CD4-positive, alpha-beta memory T cell (primary cell): ENCODE data around the gene NUP188. TPM values are rescaled to one million over a fixed set of nuclear protein-coding genes. Genes with fewer than 3 reads are reported as not detected.

ENCODE experiments used
- CTCF ChIA-PET: fragments of 350-600 bp; sonication (Branson Sonifier 250); formaldehyde crosslinking; loops from one replicate; lab custom pipeline; 2021; ENCODE audit warnings: inconsistent platforms; ENCODE audit not compliant: partially characterized antibody; lab: Charles Lee
- POLR2A ChIA-PET: fragments of 350-600 bp; sonication (Branson Sonifier 250); formaldehyde crosslinking; loops from one replicate; lab custom pipeline; 2021; ENCODE audit not compliant: partially characterized antibody; lab: Charles Lee
- DNase-seq, 5 donors: peaks; one replicate each; pipeline versions ENCODE4 v3.0.0 to v3.0.0-alpha.2; 2020 to 2022; ENCODE audit warnings: mixed read lengths in 1 of 5
- H3K27ac ChIP-seq: one replicate; pipeline ENCODE4 v1.7.0; 2013; ENCODE audit warnings: low read depth, low read length
- H3K27me3 ChIP-seq: 2 replicates; pipeline ENCODE4 v1.7.0; 2013; ENCODE audit warnings: mild to moderate bottlenecking, low read length, moderate library complexity; ENCODE audit not compliant: insufficient read depth
- H3K36me3 ChIP-seq: 2 replicates; pipeline ENCODE4 v1.7.0; 2013; ENCODE audit warnings: mild to moderate bottlenecking, low read length, moderate library complexity; ENCODE audit not compliant: insufficient read depth
- H3K4me1 ChIP-seq: 2 replicates; pipeline ENCODE4 v1.7.0; 2013; ENCODE audit warnings: mild to moderate bottlenecking, low read length, moderate library complexity; ENCODE audit not compliant: insufficient read depth
- H3K4me3 ChIP-seq, 2 donors: one replicate each; pipeline ENCODE4 v1.7.0; 2013; ENCODE audit warnings: low read length in 2 of 2, mild to moderate bottlenecking in 1 of 2
- H3K9me3 ChIP-seq, 2 donors: one replicate each; pipeline ENCODE4 v1.7.0; 2013; ENCODE audit warnings: low read length in 2 of 2, control low read depth in 1 of 2; ENCODE audit not compliant: control insufficient read depth in 1 of 2
- H3K27ac Mint-ChIP-seq, 7 donors: one replicate each; pipeline ENCODE4 v1.8.0; 2020 to 2021; ENCODE audit warnings: mixed read lengths in 7 of 7, mild to moderate bottlenecking in 6 of 7, inconsistent platforms in 3 of 7, moderate library complexity in 3 of 7
- H3K27me3 Mint-ChIP-seq, 2 donors: one replicate each; pipeline ENCODE4 v1.8.0; 2020 to 2021; ENCODE audit warnings: mixed read lengths in 2 of 2
- H3K36me3 Mint-ChIP-seq, 2 donors: one replicate each; pipeline ENCODE4 v1.8.0; 2020 to 2021; ENCODE audit warnings: mixed read lengths in 2 of 2, inconsistent platforms in 1 of 2, mild to moderate bottlenecking in 1 of 2
- H3K4me1 Mint-ChIP-seq, 4 donors: one replicate each; pipeline ENCODE4 v1.8.0; 2020 to 2021; ENCODE audit warnings: mixed read lengths in 4 of 4, mild to moderate bottlenecking in 1 of 4
- H3K4me3 Mint-ChIP-seq, 8 donors: one replicate each; pipeline ENCODE4 v1.8.0; 2020 to 2021; ENCODE audit warnings: mixed read lengths in 8 of 8, mild to moderate bottlenecking in 7 of 8, moderate library complexity in 6 of 8, inconsistent platforms in 3 of 8
- H3K9me3 Mint-ChIP-seq, 8 donors: one replicate each; pipeline ENCODE4 v1.8.0; 2020 to 2021; ENCODE audit warnings: mixed read lengths in 8 of 8, mild to moderate bottlenecking in 5 of 8, inconsistent platforms in 3 of 8, moderate library complexity in 1 of 8
- intact Hi-C: fragments of 100-400 bp; cut with micrococcal nuclease; formaldehyde crosslinking; loops from one replicate; pipeline ENCODE4 v1.15.1; 2023
- polyA plus RNA-seq, 2 donors: library from polyadenylated mRNA; unstranded; fragments of 300-500 nt; fragmentation: Illumina TruSeq; gene quantifications; one replicate each; pipeline ENCODE4 v1.2.3, GENCODE V29; 2021
- total RNA-seq, 2 experiments: library from RNA; stranded (reverse); gene quantifications; one replicate each; pipeline ENCODE4 v1.2.3, GENCODE V29; 2021

The NUP188 gene
- total and polyA plus RNA-seq, 4 experiments from 2014 or later, result 27.2 to 70.8 (median 54.8) TPM

DNA sequence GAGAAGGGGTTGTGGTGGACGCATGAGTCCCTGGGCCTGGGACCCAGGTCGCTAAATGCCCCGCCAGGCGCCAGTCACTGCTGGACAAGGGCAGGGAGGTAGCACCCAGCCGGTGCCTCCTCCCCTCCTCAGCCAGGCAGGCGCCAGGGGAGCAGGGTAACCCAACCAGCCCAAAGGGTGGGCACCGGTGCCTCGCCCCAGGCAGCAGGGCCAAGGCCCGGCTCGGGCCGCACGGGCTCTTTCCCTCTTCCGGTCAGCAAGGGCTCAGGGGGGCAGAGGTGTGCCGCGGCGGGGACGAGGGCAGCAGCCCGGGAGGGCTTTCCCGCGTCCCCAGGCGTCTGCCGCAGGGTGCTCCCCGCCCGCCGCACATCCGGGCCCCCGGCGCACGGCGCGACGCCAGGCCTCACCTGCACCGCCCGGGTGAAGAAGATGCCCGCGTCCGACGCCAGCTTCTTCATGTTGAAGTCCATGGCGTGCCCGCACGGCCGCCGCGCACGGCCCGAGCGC lies 80.2 kb downstream of the NUP188 start:
- Mint-ChIP-seq H3K4me1 (peaks cover 17 to 33% (median 23%) of the 10 kb centered on the region in 4 donors), H3K27me3 (no peaks in the 10 kb centered on the region), H3K9me3 (no peaks in the 10 kb centered on the region), H3K36me3 (no peaks in the 10 kb centered on the region), H3K27ac (peak overlapping the region in 6 of 7 donors; percentile 78 to 90 (median 85)), H3K4me3 (peak overlapping the region; percentile 79 to 92 (median 84))
- CTCF ChIA-PET, result interaction anchor here (1.2 kb wide), 1 partner anchor 20 kb away, joined by 4 read pairs; no protein-coding TSS in a partner anchor
- POLR2A ChIA-PET, result interaction anchor here (0.6 to 2.3 kb wide), 14 partner anchors 8 to 657 kb away, joined by 3 to 23 read pairs (median 4); partner anchors contain the start of genes CRAT, DOLPP1, ENDOG and IER5L
- Histone ChIP-seq H3K4me3 (peak overlapping the region; percentile 37 to 52), H3K4me1 (peaks cover 20% of the 10 kb centered on the region), H3K9me3 (no peaks in the 10 kb centered on the region), H3K36me3 (no peaks in the 10 kb centered on the region), H3K27me3 (no peaks in the 10 kb centered on the region), H3K27ac (peak overlapping the region; percentile 34)
- peak in 4 of 5 donors; percentile 81 to 87 (median 86) for DNase-seq
- intact Hi-C loops, result loop anchor here (1.0 to 5.0 kb wide), 5 partner anchors 9 to 475 kb away; partner anchors contain the start of genes CRAT, DOLK, DOLPP1 and MIGA2

DNA sequence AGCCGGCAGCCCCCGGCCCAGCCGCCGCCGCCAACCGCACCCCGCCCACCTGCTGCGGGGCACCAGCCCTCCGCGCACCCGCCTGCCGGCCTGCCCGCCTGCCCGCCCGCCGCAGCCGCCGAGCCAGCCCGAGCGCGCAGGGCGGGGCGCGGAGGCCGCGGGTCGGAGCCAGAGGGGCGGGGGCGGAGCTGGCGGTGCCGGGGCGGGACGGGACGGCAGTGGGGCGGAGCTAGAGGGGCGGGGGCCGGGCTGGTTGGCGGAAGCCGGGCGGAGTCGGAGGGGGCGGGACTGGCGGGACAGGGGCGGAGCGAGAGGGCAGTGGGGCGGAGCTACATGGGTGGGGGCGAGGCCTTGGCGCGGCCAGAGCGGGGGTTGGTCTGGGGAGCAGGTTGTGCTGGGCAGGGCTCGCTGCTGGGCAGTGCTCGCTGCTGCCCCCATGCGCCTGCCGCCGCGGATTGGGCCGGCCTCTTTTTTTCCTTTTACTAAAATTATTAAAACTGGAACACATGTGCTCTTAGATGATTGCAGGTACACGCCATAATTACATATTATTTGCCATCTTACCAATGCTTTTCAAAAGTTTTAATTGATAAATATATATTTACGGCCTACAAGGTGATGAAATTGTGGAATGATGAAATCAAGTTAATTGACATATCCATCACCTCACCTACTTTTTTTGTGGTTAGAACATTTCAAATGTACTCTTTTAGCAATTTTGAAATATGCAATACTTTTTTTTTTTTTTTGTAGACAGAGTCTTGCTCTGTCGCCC lies 80.9 kb downstream of the NUP188 start, which contains the start of gene SH3GLB2:
TSS of gene SH3GLB2 (minus strand) at position 140 of the 775 bp plus-strand sequence. CDS start 177 bp downstream, outside the sequence.
- no peaks in the 10 kb centered on the region for H3K27me3 Mint-ChIP-seq
- peaks cover 15 to 29% (median 20%) of the 10 kb centered on the region in 4 donors for H3K4me1 Mint-ChIP-seq
- Histone ChIP-seq H3K4me1 (peaks cover 20% of the 10 kb centered on the region), H3K27me3 (no peaks in the 10 kb centered on the region), H3K4me3 (peak within 1 kb of the TSS; percentile 37 to 52), H3K9me3 (no peaks in the 10 kb centered on the region), H3K36me3 (no peaks in the 10 kb centered on the region), H3K27ac (peak within 1 kb of the TSS; percentile 34)
- H3K27ac Mint-ChIP-seq, result peak within 1 kb of the TSS; percentile 78 to 90 (median 85)
- POLR2A ChIA-PET, result interaction anchor here (0.6 to 2.3 kb wide), 17 partner anchors 8 to 657 kb away, joined by 3 to 23 read pairs (median 4); partner anchors contain the start of genes CRAT, DOLPP1, ENDOG and IER5L
- CTCF ChIA-PET, result interaction anchor here (1.2 kb wide), 1 partner anchor 20 kb away, joined by 4 read pairs; no protein-coding TSS in a partner anchor
- peak; percentile 84 to 93 (median 86) for DNase-seq
- H3K36me3 Mint-ChIP-seq, result no peaks in the 10 kb centered on the region
- H3K4me3 Mint-ChIP-seq, result peak within 1 kb of the TSS; percentile 79 to 92 (median 84)
- intact Hi-C loops, result loop anchor here (1.0 to 5.0 kb wide), 5 partner anchors 8 to 476 kb away; partner anchors contain the start of genes CRAT, DOLK, DOLPP1 and MIGA2
- no peaks in the 10 kb centered on the region for H3K9me3 Mint-ChIP-seq

DNA sequence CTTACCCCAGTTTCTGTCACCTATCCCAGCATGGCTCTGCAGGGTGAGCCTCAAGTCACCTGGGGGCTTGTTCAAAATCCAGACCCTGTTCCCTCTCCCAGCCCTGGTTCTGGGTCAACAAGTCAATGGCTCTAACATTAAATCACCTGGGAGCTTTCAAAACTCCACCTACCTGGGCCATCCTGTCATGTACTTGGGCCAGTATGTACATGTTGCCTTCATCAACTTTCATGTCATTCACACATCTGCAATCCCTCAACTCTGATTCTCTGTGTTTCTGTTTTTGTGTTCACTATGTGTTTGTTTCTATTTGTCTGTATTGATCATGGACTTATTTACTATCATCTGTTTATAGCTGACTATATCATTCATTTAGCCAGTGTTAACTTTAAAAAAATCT lies 82.7 kb downstream of the NUP188 start:
- peak overlapping the region in 5 of 7 donors; percentile 11 to 90 (median 71) for H3K27ac Mint-ChIP-seq
- H3K27me3 Mint-ChIP-seq, result no peaks in the 10 kb centered on the region
- no peaks in the 10 kb centered on the region for H3K36me3 Mint-ChIP-seq
- Histone ChIP-seq H3K27me3 (no peaks in the 10 kb centered on the region), H3K36me3 (no peaks in the 10 kb centered on the region), H3K27ac (no peak overlapping the region), H3K4me1 (peaks cover 20% of the 10 kb centered on the region), H3K9me3 (no peaks in the 10 kb centered on the region), H3K4me3 (no peak overlapping the region)
- POLR2A ChIA-PET, result interaction anchor here (0.6 kb wide), 1 partner anchor 82 kb away, joined by 3 read pairs; no protein-coding TSS in a partner anchor
- peaks cover 12 to 29% (median 19%) of the 10 kb centered on the region in 4 donors for H3K4me1 Mint-ChIP-seq
- H3K9me3 Mint-ChIP-seq, result no peaks in the 10 kb centered on the region
- intact Hi-C loops, result no loop called here
- DNase-seq, result no peak
- CTCF ChIA-PET, result interaction anchor here (1.6 to 1.9 kb wide), 2 partner anchors 9 to 22 kb away, joined by 6 to 8 read pairs; no protein-coding TSS in a partner anchor
- H3K4me3 Mint-ChIP-seq, result peak overlapping the region in 3 of 8 donors; percentile 32 to 63 (median 37)

DNA sequence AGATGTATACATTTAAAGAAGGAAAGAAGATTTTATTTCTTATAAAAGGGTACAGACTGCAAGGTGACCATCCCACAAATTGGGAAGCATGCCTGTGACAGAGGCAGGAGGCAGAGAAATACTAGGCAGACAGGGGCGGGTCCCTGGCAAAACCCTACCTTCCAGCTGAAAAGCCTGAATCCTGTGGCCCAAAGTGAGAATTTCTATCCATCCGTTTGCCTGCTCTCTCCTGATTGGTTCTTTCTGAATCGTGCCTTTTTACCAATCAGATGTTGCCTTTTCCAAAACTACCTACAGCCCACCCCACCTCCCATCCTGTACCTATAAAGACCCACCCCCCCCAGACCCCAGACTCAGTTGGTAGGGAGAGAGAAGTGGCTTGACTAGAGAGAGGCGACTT lies 84.0 kb downstream of the NUP188 start:
- no peaks in the 10 kb centered on the region for H3K27me3 Mint-ChIP-seq
- peak overlapping the region in 1 of 7 donors; percentile 35 for H3K27ac Mint-ChIP-seq
- no peak overlapping the region for H3K4me3 Mint-ChIP-seq
- peaks cover 5 to 26% (median 20%) of the 10 kb centered on the region in 4 donors for H3K4me1 Mint-ChIP-seq
- Histone ChIP-seq H3K4me1 (peaks cover 17% of the 10 kb centered on the region), H3K27me3 (no peaks in the 10 kb centered on the region), H3K4me3 (no peak overlapping the region), H3K27ac (no peak overlapping the region), H3K9me3 (no peaks in the 10 kb centered on the region), H3K36me3 (no peaks in the 10 kb centered on the region)
- ChIA-PET POLR2A (interaction anchor here (0.7 kb wide), 1 partner anchor 107 kb away, joined by 3 read pairs; no protein-coding TSS in a partner anchor), CTCF (no interaction called here)
- no peaks in the 10 kb centered on the region for H3K9me3 Mint-ChIP-seq
- intact Hi-C loops, result no loop called here
- DNase-seq, result no peak
- H3K36me3 Mint-ChIP-seq, result peaks cover 0 to 4% of the 10 kb centered on the region in 2 donors

DNA sequence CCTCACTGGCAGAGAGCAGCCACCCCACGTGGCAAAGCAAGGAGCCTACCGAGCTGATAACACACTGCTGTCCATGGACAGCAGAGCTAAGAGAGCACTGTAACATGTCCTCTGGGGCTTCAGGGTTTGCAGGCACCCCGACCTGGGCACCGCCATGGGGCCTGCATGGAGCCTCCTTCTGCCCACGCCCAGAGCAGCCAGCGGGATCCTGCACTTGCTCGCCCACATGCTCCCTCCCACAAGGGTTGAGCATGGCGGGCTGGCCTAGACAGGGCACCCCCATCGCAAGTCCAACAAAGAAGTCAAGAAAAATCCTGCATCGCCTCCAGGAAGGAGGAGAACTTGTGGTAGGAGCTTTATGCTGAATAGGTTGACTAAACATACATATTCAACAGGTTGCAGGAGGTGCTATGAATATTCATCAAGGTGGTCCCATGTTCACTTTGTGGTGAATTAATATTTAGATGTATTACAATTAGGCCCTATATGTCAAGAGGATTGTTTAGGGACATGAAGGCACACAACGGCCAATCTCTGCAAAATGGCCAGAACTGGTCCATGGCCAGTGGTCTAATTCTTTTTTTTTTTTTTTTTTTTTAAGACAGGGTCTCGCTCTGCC lies 85.2 kb downstream of the NUP188 start:
- H3K27me3 ChIP-seq, result no peaks in the 10 kb centered on the region
- Mint-ChIP-seq H3K9me3 (no peaks in the 10 kb centered on the region), H3K27me3 (no peaks in the 10 kb centered on the region), H3K4me1 (peaks cover 6 to 26% (median 21%) of the 10 kb centered on the region in 4 donors), H3K4me3 (no peak overlapping the region), H3K36me3 (peaks cover 0 to 11% of the 10 kb centered on the region in 2 donors), H3K27ac (no peak overlapping the region)
- no peak overlapping the region for H3K4me3 ChIP-seq
- no peak overlapping the region for H3K27ac ChIP-seq
- no peaks in the 10 kb centered on the region for H3K9me3 ChIP-seq
- H3K36me3 ChIP-seq, result no peaks in the 10 kb centered on the region
- intact Hi-C loops, result no loop called here
- ChIA-PET CTCF (interaction anchor here (0.6 kb wide), 1 partner anchor 34 kb away, joined by 4 read pairs; no protein-coding TSS in a partner anchor), POLR2A (no interaction called here)
- DNase-seq, result no peak
- peaks cover 14% of the 10 kb centered on the region for H3K4me1 ChIP-seq

DNA sequence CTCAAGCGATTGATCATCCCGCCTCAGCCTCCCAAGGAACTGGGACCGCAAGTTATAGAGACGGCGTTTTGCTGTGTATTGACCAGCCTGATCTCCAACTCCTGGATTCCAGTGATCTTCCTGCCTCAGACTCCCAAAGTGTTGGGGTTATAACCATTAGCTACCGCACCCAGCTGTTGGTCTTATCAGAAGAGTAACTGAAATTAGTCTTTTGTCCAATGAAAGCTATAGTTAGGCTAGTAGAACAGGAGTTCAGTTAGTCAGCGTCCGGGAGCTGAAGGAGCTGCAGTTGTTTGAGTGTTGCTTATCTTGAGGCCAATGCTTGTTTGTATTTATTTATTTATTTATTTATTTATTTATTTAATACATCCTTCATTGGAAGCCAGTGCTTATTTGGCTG lies 85.7 kb downstream of the NUP188 start:
- CTCF ChIA-PET, result interaction anchor here (0.6 kb wide), 1 partner anchor 34 kb away, joined by 4 read pairs; no protein-coding TSS in a partner anchor
- H3K27ac Mint-ChIP-seq, result peak overlapping the region in 1 of 7 donors; percentile 21
- H3K4me1 Mint-ChIP-seq, result peaks cover 10 to 32% (median 25%) of the 10 kb centered on the region in 4 donors
- H3K36me3 ChIP-seq, result no peaks in the 10 kb centered on the region
- no peaks in the 10 kb centered on the region for H3K9me3 ChIP-seq
- POLR2A ChIA-PET, result no interaction called here
- H3K4me3 Mint-ChIP-seq, result no peak overlapping the region
- peaks cover 0 to 11% of the 10 kb centered on the region in 2 donors for H3K36me3 Mint-ChIP-seq
- no peak overlapping the region for H3K27ac ChIP-seq
- intact Hi-C loops, result no loop called here
- H3K4me1 ChIP-seq, result peaks cover 19% of the 10 kb centered on the region
- H3K4me3 ChIP-seq, result no peak overlapping the region
- DNase-seq, result no peak
- H3K27me3 Mint-ChIP-seq, result no peaks in the 10 kb centered on the region
- H3K27me3 ChIP-seq, result no peaks in the 10 kb centered on the region
- no peaks in the 10 kb centered on the region for H3K9me3 Mint-ChIP-seq
